Mucosa of rectum (tissue), 2 donors: ENCODE data around the gene ZFP3.
"Not testable (repeated sequence)": the region's sequence is repeated elsewhere in the genome, so short reads cannot be mapped to it uniquely, and the experiment has no call there.

Experiments
- H3K27ac ChIP-seq, 2 donors: one replicate each; pipeline ENCODE4 v1.7.0; 2013; ENCODE audit warnings: inconsistent platforms in 2 of 2, low read depth in 2 of 2, low read length in 2 of 2
- H3K27me3 ChIP-seq, 2 donors: one replicate each; pipeline ENCODE4 v1.7.0; 2013; ENCODE audit warnings: low read length in 2 of 2; ENCODE audit not compliant: control insufficient read depth in 2 of 2, insufficient read depth in 2 of 2
- H3K36me3 ChIP-seq, 2 donors: one replicate each; pipeline ENCODE4 v1.7.0; 2013; ENCODE audit warnings: low read length in 2 of 2; ENCODE audit not compliant: control insufficient read depth in 2 of 2, insufficient read depth in 2 of 2
- H3K4me1 ChIP-seq, 2 donors: one replicate each; pipeline ENCODE4 v1.7.0; 2013; ENCODE audit warnings: low read length in 2 of 2, mild to moderate bottlenecking in 1 of 2; ENCODE audit not compliant: control insufficient read depth in 2 of 2, insufficient read depth in 2 of 2
- H3K4me3 ChIP-seq, 2 donors: one replicate each; pipeline ENCODE4 v1.7.0; 2013; ENCODE audit warnings: low read length in 2 of 2
- H3K9ac ChIP-seq, 2 donors: one replicate each; pipeline ENCODE4 v1.7.0; 2013; ENCODE audit warnings: low read length in 2 of 2, low read depth in 1 of 2, mild to moderate bottlenecking in 1 of 2
- H3K9me3 ChIP-seq, 2 donors: one replicate each; pipeline ENCODE4 v1.7.0; 2013; ENCODE audit warnings: low read length in 2 of 2; ENCODE audit not compliant: control insufficient read depth in 2 of 2
- donor health status: healthy.
- donor health status: Normal muscosa, but diverticular disease.

Gene ZFP3

DNA sequence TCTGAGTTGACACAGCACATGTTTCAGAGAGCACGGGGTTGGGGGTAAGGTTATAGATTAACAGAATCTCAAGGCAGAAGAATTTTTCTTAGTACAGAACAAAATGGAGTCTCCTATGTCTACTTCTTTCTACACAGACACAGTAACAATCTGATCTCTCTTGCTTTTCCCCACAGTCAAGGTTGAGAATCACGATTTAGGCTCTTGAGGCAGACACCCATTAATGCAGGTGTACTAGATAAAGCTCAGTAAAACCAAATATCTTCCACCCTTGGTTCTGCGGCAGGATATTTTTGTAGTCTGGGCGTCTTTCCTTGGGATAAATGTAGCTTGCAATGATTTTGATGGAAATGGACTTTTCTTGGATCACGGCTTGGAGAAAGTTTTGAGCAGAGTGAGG is 2.8 kb upstream of the ZFP3 start:
- H3K27ac ChIP-seq, H3K9ac ChIP-seq, H3K4me3 ChIP-seq, H3K27me3 ChIP-seq, H3K36me3 ChIP-seq, H3K9me3 ChIP-seq: not testable (repeated sequence)
- H3K4me1 ChIP-seq = peaks cover 8 to 12% of the 10 kb centered on the region in 2 donors

DNA sequence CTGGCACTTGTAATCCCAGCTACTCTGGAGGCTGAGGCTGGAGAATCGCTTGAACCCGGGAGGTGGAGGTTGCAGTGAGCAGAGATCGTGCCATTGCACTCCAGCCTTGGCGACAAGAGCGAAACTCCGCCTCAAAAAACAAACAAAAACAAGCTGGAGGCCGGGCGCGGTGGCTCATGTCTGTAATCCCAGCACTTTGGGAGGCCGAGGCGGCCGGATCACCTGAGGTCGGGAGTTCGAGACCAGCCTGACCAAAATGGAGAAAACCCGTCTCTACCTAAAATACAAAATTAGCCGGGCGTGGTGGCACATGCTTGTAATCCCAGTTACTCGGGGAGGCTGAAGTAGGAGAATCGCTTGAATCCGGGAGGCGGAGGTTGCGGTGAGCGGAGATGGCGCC is 992 bp upstream of the ZFP3 start:
- peaks cover 8 to 12% of the 10 kb centered on the region in 2 donors for H3K4me1 ChIP-seq
- H3K4me3 ChIP-seq = peak overlapping the region; percentile 91 to 97
- H3K9me3 ChIP-seq, H3K9ac ChIP-seq, H3K36me3 ChIP-seq, H3K27me3 ChIP-seq: not testable (repeated sequence)
- peak overlapping the region in 1 of 2 donors; percentile 90 for H3K27ac ChIP-seq

DNA sequence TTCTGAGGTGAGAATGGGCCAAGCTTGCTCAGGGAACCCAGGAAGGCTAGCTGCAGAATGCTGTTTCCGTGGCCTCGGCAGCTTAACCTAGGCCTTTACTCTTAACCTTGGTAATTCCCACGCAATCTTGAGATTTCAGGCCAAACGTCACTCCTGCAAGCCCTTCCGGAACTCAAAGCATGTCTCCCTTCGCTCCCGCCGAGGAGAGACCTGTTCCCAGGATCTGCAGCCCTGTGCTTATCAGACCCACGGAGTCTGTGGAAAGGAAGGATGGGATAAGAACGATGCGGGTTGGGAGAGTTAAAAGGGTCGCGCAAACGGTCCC is 524 bp upstream of the ZFP3 start:
- peak overlapping the region; percentile 91 to 97 for H3K4me3 ChIP-seq
- peaks cover 0 to 9% of the 10 kb centered on the region in 2 donors for H3K36me3 ChIP-seq
- H3K9ac ChIP-seq = peak overlapping the region; percentile 77 to 89
- peak overlapping the region; percentile 88 to 90 for H3K27ac ChIP-seq
- peaks cover 1 to 2% of the 10 kb centered on the region in 2 donors for H3K9me3 ChIP-seq
- no peaks in the 10 kb centered on the region for H3K27me3 ChIP-seq
- H3K4me1 ChIP-seq = peaks cover 8 to 12% of the 10 kb centered on the region in 2 donors

DNA sequence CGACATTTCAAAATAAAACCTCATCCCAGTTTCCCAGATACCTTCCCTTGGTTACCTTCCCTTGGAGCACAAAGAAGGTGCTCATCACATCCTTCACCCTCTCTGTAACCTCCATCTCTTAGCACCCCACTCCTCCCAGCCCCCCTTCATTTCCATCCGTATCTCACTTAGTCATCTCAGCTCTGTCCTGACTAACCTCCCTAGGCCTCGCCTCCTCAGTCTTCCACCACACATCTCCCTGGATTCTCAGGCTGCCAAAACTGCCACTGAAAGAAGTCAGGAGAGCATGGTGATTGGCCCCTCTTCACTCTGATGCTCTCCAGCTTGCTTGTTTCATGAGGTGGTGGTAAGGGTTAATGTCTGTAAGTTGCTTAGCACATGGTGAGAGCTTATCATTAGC is 2.3 kb downstream of the ZFP3 start:
- peaks cover under 1 to 22% of the 10 kb centered on the region in 2 donors for H3K36me3 ChIP-seq
- peaks cover 8 to 12% of the 10 kb centered on the region in 2 donors for H3K4me1 ChIP-seq
- no peaks in the 10 kb centered on the region for H3K27me3 ChIP-seq
- peaks cover 6 to 7% of the 10 kb centered on the region in 2 donors for H3K9me3 ChIP-seq
- H3K27ac ChIP-seq = no peak overlapping the region
- H3K9ac ChIP-seq = no peak overlapping the region
- H3K4me3 ChIP-seq = no peak overlapping the region

DNA sequence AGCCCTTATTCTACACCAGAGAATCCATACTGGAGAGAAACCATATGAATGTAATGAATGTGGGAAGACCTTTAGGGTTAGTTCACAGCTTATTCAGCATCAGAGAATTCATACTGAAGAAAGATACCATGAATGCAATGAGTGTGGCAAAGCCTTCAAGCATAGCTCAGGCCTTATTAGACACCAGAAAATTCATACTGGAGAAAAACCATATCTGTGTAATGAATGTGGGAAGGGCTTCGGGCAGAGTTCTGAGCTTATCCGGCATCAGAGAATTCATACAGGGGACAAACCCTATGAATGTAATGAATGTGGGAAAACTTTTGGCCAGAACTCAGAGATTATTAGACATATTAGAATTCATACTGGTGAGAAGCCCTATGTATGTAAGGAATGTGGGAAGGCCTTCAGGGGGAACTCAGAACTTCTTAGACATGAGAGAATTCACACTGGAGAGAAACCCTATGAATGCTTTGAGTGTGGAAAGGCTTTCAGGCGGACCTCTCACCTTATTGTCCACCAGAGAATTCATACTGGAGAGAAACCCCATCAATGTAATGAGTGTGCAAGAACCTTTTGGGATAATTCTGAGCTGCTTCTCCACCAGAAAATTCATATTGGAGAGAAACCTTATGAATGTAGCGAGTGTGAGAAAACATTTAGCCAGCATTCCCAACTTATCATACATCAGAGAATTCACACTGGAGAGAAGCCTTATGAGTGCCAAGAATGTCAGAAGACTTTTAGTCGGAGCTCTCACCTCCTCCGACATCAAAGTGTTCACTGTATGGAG is 14.1 kb downstream of the ZFP3 start:
- Histone ChIP-seq H3K9ac (no peak overlapping the region), H3K4me3 (no peak overlapping the region), H3K27ac (no peak overlapping the region), H3K36me3 (peaks cover 41 to 49% of the 10 kb centered on the region in 2 donors), H3K4me1 (peaks cover 0 to 3% of the 10 kb centered on the region in 2 donors), H3K9me3 (peaks cover 62 to 74% of the 10 kb centered on the region in 2 donors), H3K27me3 (no peaks in the 10 kb centered on the region)

DNA sequence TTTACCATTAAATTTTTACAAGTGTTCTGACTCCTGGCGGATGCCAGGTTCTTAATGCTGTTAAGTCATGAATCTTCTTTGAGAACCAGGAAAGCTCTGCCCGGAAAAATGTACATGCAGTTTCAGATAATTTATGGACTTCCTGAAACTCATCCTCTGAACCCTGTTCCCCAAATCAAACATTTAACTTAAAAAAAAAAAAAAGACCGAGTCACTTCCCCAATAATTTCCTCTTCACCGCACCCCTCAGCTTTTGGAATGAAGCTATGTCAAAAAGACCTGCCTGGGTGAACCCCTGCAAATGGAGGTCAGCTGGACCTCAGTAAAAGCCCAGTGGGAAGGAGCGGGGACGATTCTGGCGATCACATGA is 18.4 kb downstream of the ZFP3 start:
- H3K9ac ChIP-seq = no peak overlapping the region
- H3K27ac ChIP-seq = no peak overlapping the region
- H3K4me3 ChIP-seq = peak overlapping the region; percentile 63 to 64
- peaks cover 39 to 41% of the 10 kb centered on the region in 2 donors for H3K9me3 ChIP-seq
- no peaks in the 10 kb centered on the region for H3K27me3 ChIP-seq
- H3K4me1 ChIP-seq = peaks cover 0 to 3% of the 10 kb centered on the region in 2 donors
- H3K36me3 ChIP-seq = peaks cover 8 to 9% of the 10 kb centered on the region in 2 donors

DNA sequence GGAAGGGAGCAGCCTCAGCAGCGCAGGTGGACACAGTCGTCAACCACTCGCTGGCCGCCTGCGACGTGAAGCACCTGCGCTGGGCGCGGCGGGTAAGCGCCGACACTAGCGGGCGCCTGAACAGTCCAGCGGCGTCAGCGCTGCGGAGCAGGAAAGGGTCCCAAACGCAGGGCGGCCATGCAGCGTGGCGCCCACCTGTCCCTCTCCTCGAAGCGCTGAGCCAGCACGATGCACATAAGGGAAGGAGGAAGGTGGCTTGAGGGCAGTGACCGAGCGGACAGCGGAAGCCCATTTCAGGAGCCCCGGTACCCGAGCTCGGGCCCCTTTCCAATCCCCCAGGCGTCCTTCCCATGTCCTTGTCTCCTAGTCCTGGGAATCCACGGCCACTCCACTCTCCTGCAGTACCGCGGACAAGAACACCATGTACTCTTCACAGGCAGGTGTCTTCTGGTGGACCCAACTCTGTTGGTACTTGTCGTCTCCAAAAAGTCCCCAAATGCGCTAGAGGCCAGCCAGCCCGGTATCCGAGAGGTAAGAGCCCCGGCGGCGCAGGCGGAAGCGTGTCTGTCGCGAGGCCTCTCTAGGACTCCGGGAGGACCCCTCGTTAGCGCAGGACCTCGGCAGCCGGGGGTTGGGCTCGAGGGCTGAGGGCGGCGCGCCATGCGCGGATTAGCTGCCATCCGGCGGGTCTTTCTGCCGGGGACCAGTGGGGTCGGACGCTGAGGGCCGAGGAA is 19.0 kb downstream of the ZFP3 start:
- H3K9me3 ChIP-seq = peaks cover 34 to 36% of the 10 kb centered on the region in 2 donors
- peaks cover 3% of the 10 kb centered on the region in 2 donors for H3K36me3 ChIP-seq
- H3K4me1 ChIP-seq = peaks cover 0 to 3% of the 10 kb centered on the region in 2 donors
- peak overlapping the region in 1 of 2 donors; percentile 11 for H3K27ac ChIP-seq
- H3K9ac ChIP-seq = no peak overlapping the region
- peak overlapping the region; percentile 63 to 64 for H3K4me3 ChIP-seq
- no peaks in the 10 kb centered on the region for H3K27me3 ChIP-seq

DNA sequence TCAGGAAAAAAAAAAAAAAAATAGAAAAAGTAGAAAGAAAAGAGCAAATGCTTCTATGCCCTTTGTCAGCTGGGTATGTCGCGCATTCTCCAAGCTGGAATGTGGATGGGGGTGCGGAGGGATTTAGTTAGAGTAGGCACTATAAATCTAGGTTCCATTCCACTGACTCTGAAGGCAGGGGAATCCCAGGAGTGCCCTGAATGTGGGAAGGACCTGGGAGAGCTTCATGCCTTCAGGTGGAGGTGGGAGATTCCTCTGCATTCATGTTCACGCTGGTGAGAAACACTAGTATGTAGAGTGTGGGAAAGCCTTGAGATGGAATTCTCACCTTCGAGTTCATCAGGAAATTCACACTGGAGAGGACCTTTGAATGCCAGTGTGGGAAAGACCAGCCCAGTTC is 21.0 kb downstream of the ZFP3 start:
- no peak overlapping the region for H3K27ac ChIP-seq
- H3K4me1 ChIP-seq = peaks cover 0 to 3% of the 10 kb centered on the region in 2 donors
- no peak overlapping the region for H3K9ac ChIP-seq
- H3K27me3 ChIP-seq = no peaks in the 10 kb centered on the region
- no peak overlapping the region for H3K4me3 ChIP-seq
- H3K36me3 ChIP-seq = no peaks in the 10 kb centered on the region
- peaks cover 17 to 19% of the 10 kb centered on the region in 2 donors for H3K9me3 ChIP-seq

DNA sequence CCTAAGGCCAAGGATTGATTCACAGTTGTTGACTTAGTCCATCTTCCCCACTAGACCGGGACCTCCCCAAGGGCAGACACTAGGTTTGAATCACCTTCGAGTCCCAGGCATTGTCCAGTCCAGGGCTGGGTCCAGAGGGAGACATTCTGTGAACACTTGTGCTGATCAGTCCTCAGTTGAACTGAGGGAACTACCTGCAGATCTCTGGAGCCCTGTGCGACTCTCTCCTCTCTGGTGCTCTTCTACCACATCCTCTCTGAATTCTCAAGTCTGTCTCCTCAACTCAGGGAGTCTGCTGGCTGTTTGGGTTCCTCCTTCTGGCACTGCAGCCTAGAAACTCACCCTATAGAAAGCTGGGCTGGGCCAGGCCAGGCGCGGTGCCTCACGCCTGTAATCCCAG is 22.6 kb downstream of the ZFP3 start:
- Histone ChIP-seq H3K9ac (no peak overlapping the region), H3K27me3 (no peaks in the 10 kb centered on the region), H3K36me3 (peaks cover 2 to 4% of the 10 kb centered on the region in 2 donors), H3K4me1 (peaks cover 0 to 3% of the 10 kb centered on the region in 2 donors), H3K4me3 (no peak overlapping the region), H3K27ac (no peak overlapping the region), H3K9me3 (peaks cover 8 to 12% of the 10 kb centered on the region in 2 donors)

DNA sequence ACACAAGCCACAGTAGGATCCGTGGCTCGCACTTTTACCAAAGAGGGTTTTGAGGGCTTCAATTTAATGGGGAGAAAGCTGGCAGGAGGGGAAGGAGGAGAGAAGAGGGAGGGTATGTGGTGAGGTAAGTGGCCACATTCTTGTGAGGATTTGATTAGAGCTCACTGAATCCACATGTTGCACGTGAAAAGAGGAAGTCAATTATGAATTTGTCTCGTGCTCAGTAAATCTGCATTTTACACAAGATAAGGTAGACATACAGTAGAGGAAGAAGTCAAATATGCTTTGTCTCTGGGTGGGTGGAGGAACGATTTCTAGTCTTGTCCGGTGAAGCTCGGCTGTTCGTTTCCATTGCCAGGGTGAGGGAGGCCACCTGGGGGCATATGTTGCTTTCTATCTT is 32.5 kb downstream of the ZFP3 start:
- Histone ChIP-seq H3K27ac (no peak overlapping the region), H3K4me3 (peak overlapping the region; percentile 96 to 97), H3K36me3 (peaks cover 11 to 22% of the 10 kb centered on the region in 2 donors), H3K27me3 (peaks cover 4 to 5% of the 10 kb centered on the region in 2 donors), H3K9me3 (peaks cover 4 to 7% of the 10 kb centered on the region in 2 donors), H3K4me1 (peaks cover 0 to 6% of the 10 kb centered on the region in 2 donors), H3K9ac (peak overlapping the region; percentile 83 to 95)
